ENCODE measurements around the gene FCN1. TPM values are rescaled to one million over a fixed set of nuclear protein-coding genes. Genes with fewer than 3 reads are reported as not detected.

Gene FCN1
- total RNA-seq, 2 experiments from 2014 or later = not detected

- H3K9me3 Mint-ChIP-seq = peaks cover 2% of the 10 kb centered on the region
- H3K4me3 Mint-ChIP-seq = no peak overlapping the region
- H3K27ac Mint-ChIP-seq = no peak overlapping the region
- H3K36me3 Mint-ChIP-seq (ENCODE audit: low read depth) = no peaks in the 10 kb centered on the region
- CTCF ChIA-PET = no interaction called here
- DNase-seq = no peak
- H3K4me1 Mint-ChIP-seq = no peaks in the 10 kb centered on the region
- POLR2A ChIA-PET = no interaction called here
- no peaks in the 10 kb centered on the region for H3K27me3 Mint-ChIP-seq
These were observed 5.2 kb upstream of the FCN1 start for GRCh38 chr9:134922932-134923240.

GRCh38 chr9:134922066-134922931, 4.6 kb upstream of the FCN1 start:
- ChIA-PET POLR2A (no interaction called here), CTCF (no interaction called here)
- no peaks in the 10 kb centered on the region for H3K4me1 Mint-ChIP-seq
- DNase-seq = no peak
- no peak overlapping the region for H3K27ac Mint-ChIP-seq
- H3K9me3 Mint-ChIP-seq = peaks cover 2% of the 10 kb centered on the region
- H3K4me3 Mint-ChIP-seq = no peak overlapping the region
- H3K27me3 Mint-ChIP-seq = no peaks in the 10 kb centered on the region
- H3K36me3 Mint-ChIP-seq (ENCODE audit: low read depth) = no peaks in the 10 kb centered on the region

GRCh38 chr9:134919303-134919702, 1.6 kb upstream of the FCN1 start:
- ChIA-PET POLR2A (no interaction called here), CTCF (no interaction called here)
- H3K27ac Mint-ChIP-seq = no peak overlapping the region
- H3K4me3 Mint-ChIP-seq = no peak overlapping the region
- peaks cover 2% of the 10 kb centered on the region for H3K9me3 Mint-ChIP-seq
- DNase-seq = no peak
- H3K36me3 Mint-ChIP-seq (ENCODE audit: low read depth) = no peaks in the 10 kb centered on the region
- H3K27me3 Mint-ChIP-seq = no peaks in the 10 kb centered on the region
- no peaks in the 10 kb centered on the region for H3K4me1 Mint-ChIP-seq

GRCh38 chr9:134918646-134919045, 934 bp upstream of the FCN1 start:
- Mint-ChIP-seq H3K9me3 (peaks cover 2% of the 10 kb centered on the region), H3K27me3 (no peaks in the 10 kb centered on the region), H3K4me1 (no peaks in the 10 kb centered on the region), H3K36me3 (ENCODE audit: low read depth) (no peaks in the 10 kb centered on the region), H3K27ac (no peak overlapping the region), H3K4me3 (no peak overlapping the region)
- ChIA-PET POLR2A (no interaction called here), CTCF (no interaction called here)
- DNase-seq = no peak

GRCh38 chr9:134916161-134916665, 1.5 kb downstream of the FCN1 start:
- Mint-ChIP-seq H3K9me3 (peaks cover 2% of the 10 kb centered on the region), H3K4me1 (no peaks in the 10 kb centered on the region), H3K27me3 (no peaks in the 10 kb centered on the region), H3K4me3 (no peak overlapping the region), H3K27ac (no peak overlapping the region), H3K36me3 (ENCODE audit: low read depth) (no peaks in the 10 kb centered on the region)
- DNase-seq = no peak
- ChIA-PET CTCF (no interaction called here), POLR2A (no interaction called here)

- Mint-ChIP-seq H3K4me1 (no peaks in the 10 kb centered on the region), H3K36me3 (ENCODE audit: low read depth) (no peaks in the 10 kb centered on the region), H3K9me3 (peaks cover 2% of the 10 kb centered on the region), H3K27me3 (peaks cover 3% of the 10 kb centered on the region), H3K4me3 (no peak overlapping the region), H3K27ac (no peak overlapping the region)
- DNase-seq = no peak
- CTCF ChIA-PET = no interaction called here
- POLR2A ChIA-PET = no interaction called here
These were observed 2.4 kb downstream of the FCN1 start for GRCh38 chr9:134915046-134915985.

GRCh38 chr9:134914501-134914834, 3.2 kb downstream of the FCN1 start:
- no peaks in the 10 kb centered on the region for H3K9me3 Mint-ChIP-seq
- DNase-seq = no peak
- H3K4me1 Mint-ChIP-seq = no peaks in the 10 kb centered on the region
- H3K27me3 Mint-ChIP-seq = peaks cover 10% of the 10 kb centered on the region
- ChIA-PET POLR2A (no interaction called here), CTCF (no interaction called here)
- no peaks in the 10 kb centered on the region for H3K36me3 Mint-ChIP-seq (ENCODE audit: low read depth)
- no peak overlapping the region for H3K4me3 Mint-ChIP-seq
- no peak overlapping the region for H3K27ac Mint-ChIP-seq

GRCh38 chr9:134913713-134914500, 3.8 kb downstream of the FCN1 start:
- CTCF ChIA-PET = no interaction called here
- no peak for DNase-seq
- Mint-ChIP-seq H3K4me3 (no peak overlapping the region), H3K27me3 (peaks cover 12% of the 10 kb centered on the region), H3K36me3 (ENCODE audit: low read depth) (no peaks in the 10 kb centered on the region), H3K4me1 (no peaks in the 10 kb centered on the region), H3K9me3 (no peaks in the 10 kb centered on the region), H3K27ac (no peak overlapping the region)
- POLR2A ChIA-PET = no interaction called here

GRCh38 chr9:134913041-134913712, 4.5 kb downstream of the FCN1 start:
- no peak for DNase-seq
- no peaks in the 10 kb centered on the region for H3K4me1 Mint-ChIP-seq
- H3K4me3 Mint-ChIP-seq = no peak overlapping the region
- no peaks in the 10 kb centered on the region for H3K36me3 Mint-ChIP-seq (ENCODE audit: low read depth)
- ChIA-PET CTCF (no interaction called here), POLR2A (no interaction called here)
- no peaks in the 10 kb centered on the region for H3K9me3 Mint-ChIP-seq
- peaks cover 12% of the 10 kb centered on the region for H3K27me3 Mint-ChIP-seq
- H3K27ac Mint-ChIP-seq = no peak overlapping the region

GRCh38 chr9:134912126-134912840, 5.4 kb downstream of the FCN1 start:
- H3K27me3 Mint-ChIP-seq = peaks cover 12% of the 10 kb centered on the region
- no peaks in the 10 kb centered on the region for H3K4me1 Mint-ChIP-seq
- CTCF ChIA-PET = no interaction called here
- POLR2A ChIA-PET = no interaction called here
- H3K9me3 Mint-ChIP-seq = no peaks in the 10 kb centered on the region
- no peak overlapping the region for H3K4me3 Mint-ChIP-seq
- no peaks in the 10 kb centered on the region for H3K36me3 Mint-ChIP-seq (ENCODE audit: low read depth)
- no peak for DNase-seq
- no peak overlapping the region for H3K27ac Mint-ChIP-seq

- ChIA-PET POLR2A (no interaction called here), CTCF (no interaction called here)
- peaks cover 12% of the 10 kb centered on the region for H3K27me3 Mint-ChIP-seq
- no peaks in the 10 kb centered on the region for H3K9me3 Mint-ChIP-seq
- H3K36me3 Mint-ChIP-seq (ENCODE audit: low read depth) = no peaks in the 10 kb centered on the region
- DNase-seq = no peak
- H3K4me3 Mint-ChIP-seq = no peak overlapping the region
- no peaks in the 10 kb centered on the region for H3K4me1 Mint-ChIP-seq
- no peak overlapping the region for H3K27ac Mint-ChIP-seq
These were observed 7.9 kb downstream of the FCN1 start for GRCh38 chr9:134909511-134910481.
